Mesodermal cell (in vitro differentiated cells): ENCODE data around the gene RANBP10.

Experiments used
- H3K27ac ChIP-seq: 2 replicates; pipeline ENCODE4 v1.7.0; 2013; ENCODE audit warnings: mild to moderate bottlenecking, low read depth, low read length, moderate library complexity; ENCODE audit not compliant: severe bottlenecking
- H3K36me3 ChIP-seq: 2 replicates; pipeline ENCODE4 v1.7.1; 2013; ENCODE audit warnings: mild to moderate bottlenecking, low read length, moderate library complexity; ENCODE audit not compliant: control insufficient read depth, insufficient read depth
- H3K4me1 ChIP-seq: one replicate; pipeline ENCODE4 v1.7.1; 2013; ENCODE audit warnings: mild to moderate bottlenecking, low read length; ENCODE audit not compliant: insufficient read depth, control insufficient read depth, poor library complexity, severe bottlenecking
- H3K4me3 ChIP-seq: 2 replicates; pipeline ENCODE4 v1.7.0; 2013; ENCODE audit warnings: low read length, control low read depth, mild to moderate bottlenecking; ENCODE audit not compliant: insufficient read depth, poor library complexity, severe bottlenecking; ENCODE audit errors: extremely low read depth
- H3K9me3 ChIP-seq: 2 replicates; pipeline ENCODE4 v1.7.1; 2013; ENCODE audit warnings: mild to moderate bottlenecking, low read length, moderate library complexity; ENCODE audit not compliant: control insufficient read depth
- WGBS, 2 experiments: methylation state at CpG; one replicate each; pipeline ENCODE4 v1.1.5; 2013; ENCODE audit warnings: missing lambda C conversion rate in 2 of 2; ENCODE audit not compliant: insufficient coverage in 2 of 2; 5-methylcytosine and 5-hydroxymethylcytosine counted together

Gene RANBP10

GRCh38 chr16:67775273-67775672 is 31.1 kb downstream of the RANBP10 start:
- Histone ChIP-seq H3K36me3 (peaks cover 12% of the 10 kb centered on the region), H3K27ac (no peak overlapping the region), H3K4me1 (peaks cover 6% of the 10 kb centered on the region), H3K4me3 (no peak overlapping the region), H3K9me3 (no peaks in the 10 kb centered on the region)
- WGBS, 2 experiments = 91 to 93% methylated on average over 6 of the region's 6 CpGs

DNA sequence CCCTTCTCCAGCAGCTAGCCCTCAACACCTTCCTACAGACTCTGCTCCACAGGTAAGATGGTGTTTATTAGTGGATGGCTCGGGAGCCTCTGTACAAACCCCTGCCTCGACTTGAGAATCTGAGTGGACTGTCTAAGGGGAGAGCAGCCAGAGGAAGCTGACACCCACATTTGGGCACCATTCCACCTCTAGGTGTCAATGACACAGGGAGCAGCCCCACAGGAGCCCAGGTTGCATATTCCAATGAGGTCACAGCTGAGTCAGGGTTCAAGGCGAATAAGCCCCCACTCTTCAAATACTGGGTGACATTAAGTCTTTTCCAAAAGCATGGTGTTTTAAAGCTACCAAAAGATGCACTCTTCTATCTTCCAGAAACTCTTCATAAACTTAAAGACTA is 31.9 kb downstream of the RANBP10 start:
- WGBS, 2 experiments = 89 to 100% methylated on average over 2 to 3 of the region's 3 CpGs
- Histone ChIP-seq H3K27ac (no peak overlapping the region), H3K4me3 (no peak overlapping the region), H3K4me1 (peaks cover 6% of the 10 kb centered on the region), H3K9me3 (no peaks in the 10 kb centered on the region), H3K36me3 (peaks cover 15% of the 10 kb centered on the region)

GRCh38 chr16:67773569-67774456 is 32.5 kb downstream of the RANBP10 start:
- Histone ChIP-seq H3K4me1 (peaks cover 6% of the 10 kb centered on the region), H3K9me3 (no peaks in the 10 kb centered on the region), H3K4me3 (no peak overlapping the region), H3K27ac (no peak overlapping the region), H3K36me3 (peaks cover 18% of the 10 kb centered on the region)
- WGBS, 2 experiments = 82 to 83% methylated on average over 3 to 5 of the region's 6 CpGs

- H3K36me3 ChIP-seq = peaks cover 18% of the 10 kb centered on the region
- WGBS, 2 experiments = 88 to 89% methylated on average over 3 to 4 of the region's 4 CpGs
- H3K4me1 ChIP-seq = peaks cover 6% of the 10 kb centered on the region
- H3K9me3 ChIP-seq = no peaks in the 10 kb centered on the region
- no peak overlapping the region for H3K27ac ChIP-seq
- H3K4me3 ChIP-seq = no peak overlapping the region
These were observed 33.3 kb downstream of the RANBP10 start for GRCh38 chr16:67773099-67773498.

GRCh38 chr16:67770346-67770991 is 35.9 kb downstream of the RANBP10 start:
- Histone ChIP-seq H3K4me1 (peaks cover 9% of the 10 kb centered on the region), H3K36me3 (peaks cover 18% of the 10 kb centered on the region), H3K4me3 (no peak overlapping the region), H3K27ac (peak overlapping the region; percentile 32), H3K9me3 (no peaks in the 10 kb centered on the region)
- WGBS, 2 experiments = 88 to 94% methylated on average over 5 to 6 of the region's 6 CpGs

GRCh38 chr16:67767953-67768352 is 38.4 kb downstream of the RANBP10 start:
- Histone ChIP-seq H3K27ac (no peak overlapping the region), H3K36me3 (peaks cover 18% of the 10 kb centered on the region), H3K9me3 (no peaks in the 10 kb centered on the region), H3K4me3 (no peak overlapping the region), H3K4me1 (peaks cover 15% of the 10 kb centered on the region)
- whole genome bisulfite sequencing, 2 experiments = 90 to 100% methylated on average over 3 to 6 of the region's 7 CpGs

DNA sequence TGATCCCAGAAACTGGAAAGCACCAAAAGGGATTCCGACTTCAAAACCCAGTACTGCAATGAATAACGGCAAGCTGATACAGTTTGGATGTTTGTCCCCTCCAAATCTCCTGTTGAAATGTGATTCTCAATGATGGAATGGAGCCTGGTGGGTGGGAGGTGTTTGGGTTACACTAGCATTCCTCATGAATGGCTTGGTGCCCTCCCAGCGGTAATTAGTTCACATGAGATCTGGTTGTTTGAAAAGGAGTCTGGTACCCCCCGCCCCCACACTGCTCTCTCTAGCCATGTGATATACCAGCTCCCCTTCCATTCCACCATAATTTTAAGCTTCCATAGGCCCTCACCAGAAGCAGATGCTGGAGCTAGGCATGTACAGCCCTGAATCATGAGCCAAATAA is 40.1 kb downstream of the RANBP10 start:
- Histone ChIP-seq H3K36me3 (peaks cover 11% of the 10 kb centered on the region), H3K9me3 (no peaks in the 10 kb centered on the region), H3K4me3 (no peak overlapping the region), H3K4me1 (peaks cover 8% of the 10 kb centered on the region), H3K27ac (no peak overlapping the region)
- WGBS, 2 experiments = 92% methylated on average over 4 of the region's 4 CpGs; no CpG with 5 or more reads in 1 of the 2 experiments

GRCh38 chr16:67764158-67764667 is 42.1 kb downstream of the RANBP10 start:
- peaks cover 8% of the 10 kb centered on the region for H3K4me1 ChIP-seq
- WGBS, 2 experiments = 97 to 100% methylated on average over 4 of the region's 7 CpGs

GRCh38 chr16:67763066-67763465 is 43.3 kb downstream of the RANBP10 start:
- H3K4me1 ChIP-seq = peaks cover 8% of the 10 kb centered on the region
- H3K4me3 ChIP-seq = no peak overlapping the region
- WGBS, 2 experiments = 97 to 100% methylated on average over 5 of the region's 5 CpGs
- no peak overlapping the region for H3K27ac ChIP-seq
- H3K36me3 ChIP-seq = peaks cover 7% of the 10 kb centered on the region
- no peaks in the 10 kb centered on the region for H3K9me3 ChIP-seq

More at GRCh38 chr16:67764158-67764667, 42.1 kb downstream of the RANBP10 start:
- Histone ChIP-seq H3K4me3 (no peak overlapping the region), H3K9me3 (no peaks in the 10 kb centered on the region), H3K27ac (no peak overlapping the region), H3K36me3 (peaks cover 7% of the 10 kb centered on the region)

GRCh38 chr16:67762385-67762784 is 44.0 kb downstream of the RANBP10 start:
- no peak overlapping the region for H3K27ac ChIP-seq
- peaks cover 8% of the 10 kb centered on the region for H3K36me3 ChIP-seq
- H3K9me3 ChIP-seq = no peaks in the 10 kb centered on the region
- 100% methylated on average over 1 of the region's 2 CpGs; no CpG with 5 or more reads in 1 of the 2 experiments for WGBS, 2 experiments
- H3K4me3 ChIP-seq = no peak overlapping the region
- H3K4me1 ChIP-seq = peaks cover 8% of the 10 kb centered on the region
